ENCODE results near the gene CPTP. TPM values are rescaled to one million over a fixed set of nuclear protein-coding genes. Genes with fewer than 3 reads are reported as not detected.

The CPTP gene
- total and polyA plus RNA-seq, 2 donors (not counting 1 experiment from before 2014, with no cell fraction given) = 17.1 to 18.8 TPM

DNA sequence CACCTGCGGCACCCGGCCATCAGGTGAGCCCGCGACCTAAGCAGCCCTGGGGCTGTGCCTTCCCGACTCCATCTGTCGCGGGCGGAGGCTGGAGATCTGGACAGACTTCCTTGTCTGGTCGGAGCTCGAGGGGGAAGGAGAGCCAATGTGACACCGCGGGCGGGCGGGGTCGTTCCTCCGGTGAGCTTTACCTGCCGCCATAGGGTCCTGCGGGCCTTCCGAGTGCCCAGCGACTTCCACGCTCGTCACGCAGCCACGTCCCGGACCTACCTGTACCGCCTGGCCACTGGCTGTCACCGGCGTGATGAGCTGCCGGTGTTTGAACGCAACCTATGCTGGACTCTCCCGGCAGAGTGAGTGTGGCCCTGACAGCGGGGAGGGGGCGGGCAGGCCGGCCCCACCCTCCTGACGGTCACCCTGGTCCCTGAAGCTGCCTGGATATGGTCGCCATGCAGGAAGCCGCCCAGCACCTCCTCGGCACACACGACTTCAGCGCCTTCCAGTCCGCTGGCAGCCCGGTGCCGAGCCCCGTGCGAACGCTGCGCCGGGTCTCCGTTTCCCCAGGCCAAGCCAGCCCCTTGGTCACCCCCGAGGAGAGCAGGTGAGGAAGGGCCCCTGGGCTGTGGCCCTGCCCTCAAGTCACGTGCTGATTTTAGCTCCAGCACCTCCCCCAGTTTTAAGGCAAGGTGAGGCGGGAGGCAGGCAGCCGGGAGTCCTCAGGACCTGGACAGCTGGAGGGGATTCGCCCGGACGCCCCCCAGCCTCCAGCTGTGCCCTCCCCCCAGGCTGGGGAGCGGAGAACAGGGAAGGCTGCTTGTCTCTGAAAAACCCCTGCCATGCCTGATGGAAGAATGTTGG, 15.1 kb upstream of the CPTP start:
- intact Hi-C loops (cut with micrococcal nuclease) = loop anchor here (5.0 kb wide), 3 partner anchors 77 to 297 kb away; partner anchors contain the start of genes B3GALT6, ISG15 and SDF4
- no peaks in the 10 kb centered on the region for H3K9me3 Mint-ChIP-seq (ENCODE audit: insufficient read depth)

More for the DNA sequence above, 15.1 kb upstream of the CPTP start:
- ChIA-PET CTCF (interaction anchor here (0.7 to 1.1 kb wide), 3 partner anchors 12 to 196 kb away, joined by 3 read pairs; no protein-coding TSS in a partner anchor), POLR2A (no interaction called here)
- peaks cover 28% of the 10 kb centered on the region for H3K4me1 Mint-ChIP-seq
- H3K36me3 ChIP-seq (replicated peaks in 1 of 2; ENCODE audit: control extremely low read depth in 1 of 2, control insufficient read depth in 1 of 2, extremely low read depth in 1 of 2, insufficient read depth in 2 of 2, low read length in 1 of 2) = peaks cover 0 to 31% of the 10 kb centered on the region in 2 experiments
- H3K27me3 Mint-ChIP-seq = no peaks in the 10 kb centered on the region
- DNase-seq (peak; percentile 54), ATAC-seq (ENCODE audit: low read depth) (no peak)
- H3K27me3 ChIP-seq (replicated peaks in 1 of 4; ENCODE audit: control extremely low read depth in 1 of 4, control insufficient read depth in 3 of 4, insufficient read depth in 4 of 4, low read length in 3 of 4) = no peaks in the 10 kb centered on the region
- peak overlapping the region; percentile 74 for H3K4me3 Mint-ChIP-seq
- H3K4me2 ChIP-seq (replicated peaks; ENCODE audit: low read depth, low read length, poor library complexity, severe bottlenecking) = peak overlapping the region; percentile 99
- H2AFZ ChIP-seq (ENCODE audit: insufficient read depth, low read depth, low read length, poor library complexity, severe bottlenecking) = peak overlapping the region; percentile 93
- H3K9me3 ChIP-seq (ENCODE audit: control extremely low read depth in 1 of 3, control insufficient read depth in 2 of 3, insufficient read depth in 1 of 3, low read length in 2 of 3) = no peaks in the 10 kb centered on the region
- peak overlapping the region; percentile 87 for H3K9ac ChIP-seq (ENCODE audit: low read length)
- H3K79me2 ChIP-seq (ENCODE audit: control insufficient read depth, insufficient read depth, low read length) = peaks cover 30% of the 10 kb centered on the region
- peak overlapping the region; percentile 73 for H3K27ac Mint-ChIP-seq
- peak overlapping the region in 1 of 2 donors; percentile 85 for H3K27ac ChIP-seq (ENCODE audit: low read length in 2 of 2)
- peaks cover 34% of the 10 kb centered on the region for H4K20me1 ChIP-seq (ENCODE audit: control insufficient read depth, insufficient read depth, low read length, poor library complexity, severe bottlenecking)
- H3K4me3 ChIP-seq (ENCODE audit: control extremely low read depth in 1 of 5, extremely low read depth in 1 of 5, insufficient read depth in 1 of 5, low read depth in 2 of 5, low read length in 4 of 5) = peak overlapping the region in 4 of 5 experiments; percentile 77 to 84 (median 80)
- peaks cover 34 to 38% of the 10 kb centered on the region in 2 donors for H3K4me1 ChIP-seq (ENCODE audit: control insufficient read depth in 2 of 2, insufficient read depth in 2 of 2, low read length in 2 of 2)
- no peak for TF ChIP-seq EZH2 (IDR thresholded peaks at IDR 0.05; ENCODE audit: borderline replicate concordance, insufficient read depth, low read depth, low read length, poor library complexity, severe bottlenecking)
- TF ChIP-seq, protein P1, sequence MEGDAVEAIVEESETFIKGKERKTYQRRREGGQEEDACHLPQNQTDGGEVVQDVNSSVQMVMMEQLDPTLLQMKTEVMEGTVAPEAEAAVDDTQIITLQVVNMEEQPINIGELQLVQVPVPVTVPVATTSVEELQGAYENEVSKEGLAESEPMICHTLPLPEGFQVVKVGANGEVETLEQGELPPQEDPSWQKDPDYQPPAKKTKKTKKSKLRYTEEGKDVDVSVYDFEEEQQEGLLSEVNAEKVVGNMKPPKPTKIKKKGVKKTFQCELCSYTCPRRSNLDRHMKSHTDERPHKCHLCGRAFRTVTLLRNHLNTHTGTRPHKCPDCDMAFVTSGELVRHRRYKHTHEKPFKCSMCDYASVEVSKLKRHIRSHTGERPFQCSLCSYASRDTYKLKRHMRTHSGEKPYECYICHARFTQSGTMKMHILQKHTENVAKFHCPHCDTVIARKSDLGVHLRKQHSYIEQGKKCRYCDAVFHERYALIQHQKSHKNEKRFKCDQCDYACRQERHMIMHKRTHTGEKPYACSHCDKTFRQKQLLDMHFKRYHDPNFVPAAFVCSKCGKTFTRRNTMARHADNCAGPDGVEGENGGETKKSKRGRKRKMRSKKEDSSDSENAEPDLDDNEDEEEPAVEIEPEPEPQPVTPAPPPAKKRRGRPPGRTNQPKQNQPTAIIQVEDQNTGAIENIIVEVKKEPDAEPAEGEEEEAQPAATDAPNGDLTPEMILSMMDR (IDR thresholded peaks at IDR 0.05) = no peak
- 54% methylated on average over 51 of the region's 57 CpGs for WGBS (ENCODE audit: insufficient coverage)
